Uterus (tissue), 2 donors: ENCODE data around the gene CAPZB.

Experiments
- POLR2A ChIP-seq, 2 donors: fragments of 450-650 bp; IDR thresholded peaks; one replicate each; pipeline ENCODE4 v1.6.1; 2016; ENCODE audit warnings: antibody characterized with exemption in 2 of 2, mild to moderate bottlenecking in 1 of 2, moderate library complexity in 1 of 2
- TF ChIP-seq, protein P1 (sequence below), 4 experiments: fragments of 200-600 bp in 2 of 4; fragments of 450-650 bp in 2 of 4; sonication (generic) in 2 of 4; IDR thresholded peaks; one replicate each; pipeline ENCODE4 v1.5.1; 2016 to 2019; ENCODE audit warnings: antibody characterized with exemption in 4 of 4, mild to moderate bottlenecking in 2 of 4, moderate library complexity in 1 of 4

DNA sequence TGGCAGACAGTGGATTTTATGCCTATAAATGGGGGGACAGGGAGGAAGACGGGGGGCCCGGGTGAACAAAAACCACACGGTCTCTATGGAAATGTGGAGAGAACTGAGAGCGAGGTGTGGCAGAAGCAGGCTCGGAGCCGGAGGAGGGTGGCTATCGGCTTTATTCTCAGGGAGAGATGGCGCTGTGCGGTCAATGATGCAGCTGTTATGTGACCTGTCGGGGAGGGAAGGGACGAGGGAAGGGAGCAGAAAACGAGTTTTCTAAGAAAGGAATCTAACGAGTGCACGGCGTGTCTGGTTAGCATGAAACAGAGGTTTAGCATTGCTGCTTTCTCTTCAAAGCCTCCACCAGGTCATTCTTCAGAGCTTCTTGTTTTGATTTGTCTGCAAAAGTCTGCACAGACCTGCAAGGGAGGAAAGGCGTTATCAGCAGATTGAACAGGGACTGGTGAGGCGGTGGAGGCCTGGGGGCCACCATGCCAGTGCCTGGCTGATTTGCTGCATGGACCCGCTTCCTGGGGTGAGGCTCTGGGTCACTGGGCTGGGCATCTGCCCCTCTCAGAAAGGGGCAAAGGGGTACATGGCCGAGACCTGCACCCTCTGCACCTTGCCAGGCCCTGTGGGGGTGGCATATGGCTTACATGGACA lies 146.0 kb downstream of the CAPZB start:
- TF ChIP-seq, protein P1, sequence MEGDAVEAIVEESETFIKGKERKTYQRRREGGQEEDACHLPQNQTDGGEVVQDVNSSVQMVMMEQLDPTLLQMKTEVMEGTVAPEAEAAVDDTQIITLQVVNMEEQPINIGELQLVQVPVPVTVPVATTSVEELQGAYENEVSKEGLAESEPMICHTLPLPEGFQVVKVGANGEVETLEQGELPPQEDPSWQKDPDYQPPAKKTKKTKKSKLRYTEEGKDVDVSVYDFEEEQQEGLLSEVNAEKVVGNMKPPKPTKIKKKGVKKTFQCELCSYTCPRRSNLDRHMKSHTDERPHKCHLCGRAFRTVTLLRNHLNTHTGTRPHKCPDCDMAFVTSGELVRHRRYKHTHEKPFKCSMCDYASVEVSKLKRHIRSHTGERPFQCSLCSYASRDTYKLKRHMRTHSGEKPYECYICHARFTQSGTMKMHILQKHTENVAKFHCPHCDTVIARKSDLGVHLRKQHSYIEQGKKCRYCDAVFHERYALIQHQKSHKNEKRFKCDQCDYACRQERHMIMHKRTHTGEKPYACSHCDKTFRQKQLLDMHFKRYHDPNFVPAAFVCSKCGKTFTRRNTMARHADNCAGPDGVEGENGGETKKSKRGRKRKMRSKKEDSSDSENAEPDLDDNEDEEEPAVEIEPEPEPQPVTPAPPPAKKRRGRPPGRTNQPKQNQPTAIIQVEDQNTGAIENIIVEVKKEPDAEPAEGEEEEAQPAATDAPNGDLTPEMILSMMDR (IDR thresholded peaks at IDR 0.05), result no peak
- no peak for TF ChIP-seq POLR2A (IDR thresholded peaks at IDR 0.05)
